Bronchial epithelial cell (primary cell): ENCODE results near the gene SP6. TPM values are rescaled to one million over a fixed set of nuclear protein-coding genes. Genes with fewer than 3 reads are reported as not detected.

Experiments used
- DNase-seq: peaks from one replicate; pipeline ENCODE4 v3.0.0-alpha.2; 2010; ENCODE audit warnings: low read depth
- FAIRE-seq: peaks from 2 replicates; lab custom pipeline; 2011; peaks lifted over from hg19 to GRCh38; lab: Jason Lieb, UNC
- H3K27me3 ChIP-seq: 2 replicates; pipeline ENCODE4 v1.5.1; 2011; ENCODE audit warnings: low read length; ENCODE audit not compliant: control insufficient read depth, insufficient read depth
- H3K36me3 ChIP-seq: 2 replicates; pipeline ENCODE4 v1.5.1; 2011; ENCODE audit warnings: low read length; ENCODE audit not compliant: control insufficient read depth, insufficient read depth
- H3K4me3 ChIP-seq: 2 replicates; pipeline ENCODE4 v1.5.1; 2011; ENCODE audit warnings: mild to moderate bottlenecking, low read depth, low read length, control low read depth
- total RNA-seq: library from RNA; depleted of rRNA; stranded (reverse); fragments of >200 nt; gene quantifications from 2 replicates; pipeline ENCODE4 v1.2.1, GENCODE V29; 2014
- TF ChIP-seq, protein P1 (sequence below): IDR thresholded peaks from 2 replicates; pipeline ENCODE4 v1.5.1; 2011; ENCODE audit warnings: mild to moderate bottlenecking, moderate library complexity, low read length, control low read depth, inconsistent platforms; ENCODE audit not compliant: insufficient read depth, severe bottlenecking

The SP6 gene
- total RNA-seq, 1 donor from 2014 or later: 0.79 TPM

DNA sequence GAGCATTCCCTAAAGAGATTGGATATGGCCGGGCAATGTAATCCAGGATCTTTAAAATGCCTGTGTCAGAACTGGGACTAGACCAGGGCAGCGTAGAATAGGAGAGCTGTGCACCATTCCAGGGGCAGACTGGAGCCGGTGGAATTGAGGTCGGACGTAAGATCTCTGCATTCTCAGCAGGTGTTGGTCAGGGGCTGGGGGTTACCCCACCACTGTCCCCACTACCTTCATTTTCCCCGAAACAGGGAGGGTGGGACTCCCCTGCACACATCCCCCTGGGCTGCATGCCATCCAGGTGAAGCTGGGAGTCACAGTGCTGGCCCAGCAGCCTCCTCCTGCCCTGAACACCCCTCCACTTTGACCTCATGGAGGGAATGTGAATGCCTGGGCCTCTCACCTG is 47.2 kb downstream of the SP6 start:
- no peak overlapping the region for H3K4me3 ChIP-seq
- peaks cover 5% of the 10 kb centered on the region for H3K27me3 ChIP-seq
- H3K36me3 ChIP-seq: peaks cover 13% of the 10 kb centered on the region
- no peak for DNase-seq
- FAIRE-seq: no peak
- TF ChIP-seq, protein P1, sequence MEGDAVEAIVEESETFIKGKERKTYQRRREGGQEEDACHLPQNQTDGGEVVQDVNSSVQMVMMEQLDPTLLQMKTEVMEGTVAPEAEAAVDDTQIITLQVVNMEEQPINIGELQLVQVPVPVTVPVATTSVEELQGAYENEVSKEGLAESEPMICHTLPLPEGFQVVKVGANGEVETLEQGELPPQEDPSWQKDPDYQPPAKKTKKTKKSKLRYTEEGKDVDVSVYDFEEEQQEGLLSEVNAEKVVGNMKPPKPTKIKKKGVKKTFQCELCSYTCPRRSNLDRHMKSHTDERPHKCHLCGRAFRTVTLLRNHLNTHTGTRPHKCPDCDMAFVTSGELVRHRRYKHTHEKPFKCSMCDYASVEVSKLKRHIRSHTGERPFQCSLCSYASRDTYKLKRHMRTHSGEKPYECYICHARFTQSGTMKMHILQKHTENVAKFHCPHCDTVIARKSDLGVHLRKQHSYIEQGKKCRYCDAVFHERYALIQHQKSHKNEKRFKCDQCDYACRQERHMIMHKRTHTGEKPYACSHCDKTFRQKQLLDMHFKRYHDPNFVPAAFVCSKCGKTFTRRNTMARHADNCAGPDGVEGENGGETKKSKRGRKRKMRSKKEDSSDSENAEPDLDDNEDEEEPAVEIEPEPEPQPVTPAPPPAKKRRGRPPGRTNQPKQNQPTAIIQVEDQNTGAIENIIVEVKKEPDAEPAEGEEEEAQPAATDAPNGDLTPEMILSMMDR: no peak

DNA sequence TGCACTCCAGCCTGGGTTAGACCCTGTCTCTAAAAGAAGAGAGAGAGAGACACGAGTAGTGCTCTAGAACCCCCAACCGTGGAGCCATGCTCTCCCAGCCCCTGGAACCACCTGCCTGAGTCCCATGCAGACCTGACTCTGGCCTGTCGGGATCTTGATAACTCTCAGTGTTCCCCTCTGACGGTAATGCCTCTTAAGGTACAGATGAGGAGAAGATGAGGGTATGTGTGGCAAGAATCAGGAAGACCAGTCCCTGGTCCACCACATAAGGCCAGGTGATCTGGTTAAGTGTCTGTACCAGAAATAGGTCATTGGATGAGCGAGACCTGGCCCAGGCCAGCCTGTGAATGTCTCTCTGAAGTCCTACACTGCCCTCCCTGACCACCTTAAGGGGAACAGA is 47.8 kb downstream of the SP6 start:
- no peak for FAIRE-seq
- Histone ChIP-seq H3K27me3 (peaks cover 5% of the 10 kb centered on the region), H3K36me3 (peaks cover 12% of the 10 kb centered on the region), H3K4me3 (no peak overlapping the region)
- TF ChIP-seq, protein P1: no peak
- DNase-seq: no peak

DNA sequence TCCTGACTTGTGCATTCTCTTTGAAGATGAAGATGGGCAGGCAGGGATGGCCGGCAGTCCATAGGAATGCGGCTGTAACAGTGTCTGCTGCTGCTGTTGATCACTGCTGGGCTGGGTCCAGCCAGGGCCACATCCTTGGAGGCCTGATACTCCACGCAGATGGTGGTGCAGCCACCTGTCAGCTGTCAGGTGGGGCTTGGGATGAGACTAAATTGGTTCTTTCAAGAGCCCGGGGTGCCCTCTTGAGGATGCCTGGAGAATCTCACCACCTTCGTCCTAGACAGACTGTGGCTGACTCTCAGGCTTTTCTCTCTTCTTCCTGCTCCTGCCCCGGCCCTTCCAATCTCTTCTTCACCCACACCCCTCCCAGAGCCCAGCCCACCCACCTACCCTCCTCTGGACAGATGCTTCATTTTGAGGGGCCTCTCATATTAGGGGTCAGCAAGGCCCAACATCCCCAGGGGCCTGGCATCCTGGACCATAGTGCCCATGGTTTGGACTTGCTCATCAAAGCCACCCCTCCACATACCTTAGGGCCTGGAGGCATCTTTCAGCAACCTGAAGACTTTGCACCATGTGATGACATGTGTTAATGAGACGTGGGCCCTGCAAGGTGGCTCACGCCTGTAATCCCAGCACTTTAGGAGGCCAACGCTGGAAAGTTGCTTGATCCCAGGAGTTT is 48.5 kb downstream of the SP6 start:
- FAIRE-seq (no peak), DNase-seq (peak; percentile 43)
- TF ChIP-seq, protein P1: peak; percentile 85
- Histone ChIP-seq H3K36me3 (peaks cover 6% of the 10 kb centered on the region), H3K4me3 (no peak overlapping the region), H3K27me3 (peaks cover 5% of the 10 kb centered on the region)

- FAIRE-seq (no peak), DNase-seq (no peak)
- TF ChIP-seq, protein P1: no peak
- peaks cover 2% of the 10 kb centered on the region for H3K36me3 ChIP-seq
- H3K4me3 ChIP-seq: no peak overlapping the region
- peaks cover 5% of the 10 kb centered on the region for H3K27me3 ChIP-seq
Observed at GRCh38 chr17:47801906-47802305, 49.1 kb downstream of the SP6 start.

DNA sequence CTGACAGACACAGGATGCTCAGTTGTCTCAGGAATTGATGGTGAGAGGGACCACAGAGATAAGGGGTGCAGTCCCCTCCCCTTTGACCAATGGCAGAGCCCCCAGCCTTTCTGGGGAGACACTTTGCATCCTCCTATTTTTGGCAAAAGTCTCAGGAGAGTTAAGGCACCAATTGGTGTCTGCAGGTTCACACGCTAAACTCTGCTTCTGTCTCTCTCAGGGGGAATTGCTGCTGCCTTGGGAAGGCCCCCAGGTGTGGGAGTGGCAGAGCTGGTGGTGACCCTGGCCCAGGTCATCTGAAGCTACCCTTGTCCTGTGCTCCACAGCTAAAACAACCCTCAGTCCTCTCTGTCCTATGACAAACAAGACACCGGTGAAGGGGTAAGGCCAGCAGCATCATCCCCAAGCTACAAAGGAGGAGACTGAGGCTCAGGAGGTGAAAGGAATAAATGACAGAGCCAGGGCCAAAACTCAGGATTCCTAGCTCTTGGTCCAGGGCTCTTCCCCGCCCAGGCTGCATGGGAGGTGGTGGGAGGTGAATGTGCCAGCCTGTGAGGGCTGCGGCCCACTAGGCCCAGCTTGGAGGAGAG is 49.7 kb downstream of the SP6 start:
- no peak overlapping the region for H3K4me3 ChIP-seq
- DNase-seq: no peak
- TF ChIP-seq, protein P1: no peak
- no peaks in the 10 kb centered on the region for H3K36me3 ChIP-seq
- no peak for FAIRE-seq
- H3K27me3 ChIP-seq: peaks cover 5% of the 10 kb centered on the region
